ENCODE data around the gene PRKCH.

DNA sequence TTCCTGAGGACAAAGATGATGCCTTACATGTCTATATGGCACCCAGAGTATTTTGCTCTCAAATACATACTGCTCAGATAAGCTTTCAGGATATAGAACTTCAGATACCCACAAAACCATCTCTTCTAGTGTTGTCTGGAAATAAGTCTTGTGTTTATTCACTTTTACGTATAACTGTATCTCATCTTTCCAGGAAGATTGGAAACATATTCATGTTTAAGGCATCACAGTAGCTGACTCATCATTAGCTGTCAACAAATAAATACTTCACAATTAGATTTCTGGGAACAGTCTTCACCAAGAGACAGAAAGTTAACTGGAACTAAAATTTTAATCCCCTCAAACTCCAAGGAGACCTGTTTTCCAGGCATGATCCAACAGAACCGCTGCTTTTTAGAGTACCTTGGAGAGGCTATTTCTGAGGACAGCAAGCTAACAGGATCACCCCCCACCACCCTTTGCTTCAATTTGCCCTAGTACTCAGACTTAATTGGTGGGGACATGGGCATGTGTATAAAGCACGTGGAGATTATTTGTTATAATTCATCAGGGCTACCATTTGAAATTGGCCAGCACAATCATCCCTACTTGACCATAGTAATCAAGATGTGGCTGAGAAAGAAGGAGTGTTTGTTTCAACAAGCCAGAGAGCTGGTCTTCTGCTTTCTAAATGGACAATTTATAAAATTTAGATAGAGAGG is 244.6 kb downstream of the PRKCH start:
- TF ChIP-seq POLR2AphosphoS5 (IDR thresholded peaks at IDR 0.05; ENCODE audit: low read depth, low read length): no peak
- TF ChIP-seq, protein P1, sequence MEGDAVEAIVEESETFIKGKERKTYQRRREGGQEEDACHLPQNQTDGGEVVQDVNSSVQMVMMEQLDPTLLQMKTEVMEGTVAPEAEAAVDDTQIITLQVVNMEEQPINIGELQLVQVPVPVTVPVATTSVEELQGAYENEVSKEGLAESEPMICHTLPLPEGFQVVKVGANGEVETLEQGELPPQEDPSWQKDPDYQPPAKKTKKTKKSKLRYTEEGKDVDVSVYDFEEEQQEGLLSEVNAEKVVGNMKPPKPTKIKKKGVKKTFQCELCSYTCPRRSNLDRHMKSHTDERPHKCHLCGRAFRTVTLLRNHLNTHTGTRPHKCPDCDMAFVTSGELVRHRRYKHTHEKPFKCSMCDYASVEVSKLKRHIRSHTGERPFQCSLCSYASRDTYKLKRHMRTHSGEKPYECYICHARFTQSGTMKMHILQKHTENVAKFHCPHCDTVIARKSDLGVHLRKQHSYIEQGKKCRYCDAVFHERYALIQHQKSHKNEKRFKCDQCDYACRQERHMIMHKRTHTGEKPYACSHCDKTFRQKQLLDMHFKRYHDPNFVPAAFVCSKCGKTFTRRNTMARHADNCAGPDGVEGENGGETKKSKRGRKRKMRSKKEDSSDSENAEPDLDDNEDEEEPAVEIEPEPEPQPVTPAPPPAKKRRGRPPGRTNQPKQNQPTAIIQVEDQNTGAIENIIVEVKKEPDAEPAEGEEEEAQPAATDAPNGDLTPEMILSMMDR (IDR thresholded peaks at IDR 0.05): no peak

Data from Panc1 (cell line).